Measurements from ENCODE around the gene GHSR. TPM values are rescaled to one million over a fixed set of nuclear protein-coding genes. Genes with fewer than 3 reads are reported as not detected.

GHSR gene
- total RNA-seq, 2 donors from 2014 or later: not detected

DNA sequence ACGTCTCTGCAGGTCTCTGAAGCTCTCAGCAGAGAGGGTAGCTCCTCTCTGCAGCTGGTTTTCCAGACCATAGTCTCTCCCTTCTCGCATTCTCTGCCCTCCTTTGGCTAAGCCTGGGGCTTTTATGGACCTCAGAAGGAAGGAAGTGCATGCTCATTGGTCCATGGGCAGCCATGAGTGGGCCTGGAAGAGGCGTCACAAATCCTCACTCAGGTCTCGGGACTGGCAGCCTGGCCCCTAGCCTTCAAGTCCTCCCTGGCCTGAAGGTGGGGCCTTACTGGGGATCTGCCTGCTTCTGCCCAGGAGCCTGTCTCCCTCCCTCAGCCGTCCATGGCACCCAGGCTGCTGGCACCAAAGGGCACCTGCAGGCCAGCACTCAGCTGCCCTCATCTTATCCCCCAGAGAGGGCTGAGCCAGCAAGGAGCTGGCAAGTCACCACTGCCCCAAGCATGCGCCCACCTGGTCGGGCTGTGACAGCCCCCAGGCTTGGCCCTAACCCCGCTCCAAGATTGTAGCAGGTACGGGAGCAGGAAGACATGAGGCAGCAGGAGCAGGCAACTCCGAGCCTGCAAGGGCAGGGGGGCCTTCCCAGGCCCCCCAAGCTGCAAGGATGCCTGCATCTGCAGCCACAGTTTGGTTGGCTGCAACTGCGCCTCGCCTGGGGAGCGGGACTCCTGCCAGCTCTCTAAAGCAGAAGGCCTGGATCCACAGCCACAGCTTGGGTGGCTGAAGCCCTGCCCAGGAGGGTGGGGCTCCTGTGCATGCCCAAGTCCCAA is 37.4 kb downstream of the GHSR start:
- Mint-ChIP-seq H3K36me3 (ENCODE audit: low read depth) (no peaks in the 10 kb centered on the region), H3K4me3 (no peak overlapping the region), H3K4me1 (no peaks in the 10 kb centered on the region), H3K27ac (no peak overlapping the region), H3K27me3 (ENCODE audit: insufficient read depth) (no peaks in the 10 kb centered on the region), H3K9me3 (no peaks in the 10 kb centered on the region)
- H3K36me3 ChIP-seq (ENCODE audit: control insufficient read depth, insufficient read depth, low read length): no peaks in the 10 kb centered on the region
- 94% methylated on average over 7 to 13 of the region's 13 CpGs for WGBS, 2 experiments (ENCODE audit: insufficient coverage in 1 of 2, insufficient read length in 1 of 2)
- H3K27ac ChIP-seq (ENCODE audit: low read depth, low read length): no peak overlapping the region
- peak; percentile 48 for DNase-seq
- H3K4me3 ChIP-seq (ENCODE audit: low read length): no peak overlapping the region
- H3K9ac ChIP-seq (ENCODE audit: extremely low read depth, low read length, poor library complexity, severe bottlenecking): no peak overlapping the region
- H3K4me1 ChIP-seq (ENCODE audit: control insufficient read depth, insufficient read depth, low read length): no peaks in the 10 kb centered on the region
- no peaks in the 10 kb centered on the region for H3K27me3 ChIP-seq (ENCODE audit: control insufficient read depth, insufficient read depth, low read length, poor library complexity, severe bottlenecking)
- H3K9me3 ChIP-seq (ENCODE audit: control insufficient read depth, low read length): no peaks in the 10 kb centered on the region
- TF ChIP-seq CTCF (conservative IDR thresholded peaks at IDR 0.05): no peak

- H3K27ac Mint-ChIP-seq: no peak overlapping the region
- H3K9me3 Mint-ChIP-seq: no peaks in the 10 kb centered on the region
- Histone ChIP-seq H3K9me3 (ENCODE audit: control insufficient read depth, low read length) (no peaks in the 10 kb centered on the region), H3K4me1 (ENCODE audit: control insufficient read depth, insufficient read depth, low read length) (no peaks in the 10 kb centered on the region), H3K36me3 (ENCODE audit: control insufficient read depth, insufficient read depth, low read length) (peaks cover 7% of the 10 kb centered on the region), H3K27ac (ENCODE audit: low read depth, low read length) (no peak overlapping the region), H3K9ac (ENCODE audit: extremely low read depth, low read length, poor library complexity, severe bottlenecking) (no peak overlapping the region), H3K4me3 (ENCODE audit: low read length) (no peak overlapping the region), H3K27me3 (ENCODE audit: control insufficient read depth, insufficient read depth, low read length, poor library complexity, severe bottlenecking) (no peaks in the 10 kb centered on the region)
- no peaks in the 10 kb centered on the region for H3K36me3 Mint-ChIP-seq (ENCODE audit: low read depth)
- whole genome bisulfite sequencing, 2 experiments (ENCODE audit: insufficient coverage in 1 of 2, insufficient read length in 1 of 2): 93 to 97% methylated on average over 3 of the region's 3 CpGs
- no peaks in the 10 kb centered on the region for H3K4me1 Mint-ChIP-seq
- H3K27me3 Mint-ChIP-seq (ENCODE audit: insufficient read depth): no peaks in the 10 kb centered on the region
- no peak overlapping the region for H3K4me3 Mint-ChIP-seq
- TF ChIP-seq CTCF (conservative IDR thresholded peaks at IDR 0.05): no peak
- DNase-seq: no peak
These were observed 40.4 kb downstream of the GHSR start for GRCh38 chr3:172407872-172408271.

DNA sequence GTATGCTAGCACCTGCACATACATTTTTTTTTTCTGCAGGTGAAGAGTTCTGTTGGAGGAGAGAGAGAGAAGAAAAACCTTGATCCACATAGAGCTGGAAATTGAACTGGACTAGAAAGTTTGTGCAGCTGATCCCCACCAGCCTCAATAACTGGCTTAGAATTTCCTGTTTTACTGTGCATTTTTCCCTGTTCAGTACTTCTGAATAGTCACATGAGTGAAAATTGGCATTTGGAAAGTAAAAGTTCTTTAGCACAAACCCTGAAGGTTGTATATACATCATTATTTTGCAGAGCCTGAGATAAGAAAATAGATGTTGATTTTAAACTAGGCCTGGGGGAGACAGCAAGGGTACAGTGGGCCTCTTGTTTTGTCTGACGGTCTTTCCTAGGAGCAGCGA is 42.3 kb downstream of the GHSR start:
- Histone ChIP-seq H3K4me1 (ENCODE audit: control insufficient read depth, insufficient read depth, low read length) (no peaks in the 10 kb centered on the region), H3K36me3 (ENCODE audit: control insufficient read depth, insufficient read depth, low read length) (peaks cover 26% of the 10 kb centered on the region), H3K27ac (ENCODE audit: low read depth, low read length) (no peak overlapping the region), H3K9ac (ENCODE audit: extremely low read depth, low read length, poor library complexity, severe bottlenecking) (no peak overlapping the region), H3K27me3 (ENCODE audit: control insufficient read depth, insufficient read depth, low read length, poor library complexity, severe bottlenecking) (no peaks in the 10 kb centered on the region), H3K9me3 (ENCODE audit: control insufficient read depth, low read length) (no peaks in the 10 kb centered on the region), H3K4me3 (ENCODE audit: low read length) (no peak overlapping the region)
- Mint-ChIP-seq H3K27me3 (ENCODE audit: insufficient read depth) (no peaks in the 10 kb centered on the region), H3K36me3 (ENCODE audit: low read depth) (peaks cover 18% of the 10 kb centered on the region), H3K27ac (no peak overlapping the region), H3K4me1 (no peaks in the 10 kb centered on the region), H3K4me3 (no peak overlapping the region), H3K9me3 (peaks cover 1% of the 10 kb centered on the region)
- TF ChIP-seq CTCF (conservative IDR thresholded peaks at IDR 0.05): no peak
- 96% methylated on average over 2 of the region's 2 CpGs; no CpG with 5 or more reads in 1 of the 2 experiments for WGBS, 2 experiments (ENCODE audit: insufficient coverage in 1 of 2, insufficient read length in 1 of 2)
- no peak for DNase-seq
